Thoracic aorta endothelial cell (primary cell): ENCODE measurements around the gene DDIAS. TPM values are rescaled to one million over a fixed set of nuclear protein-coding genes. Genes with fewer than 3 reads are reported as not detected.

Experiments used
- total RNA-seq: library from RNA; depleted of rRNA; stranded (reverse); fragments of >200 nt; gene quantifications from 2 replicates; pipeline ENCODE4 v1.2.3, GENCODE V29; 2012

The DDIAS gene, protein sequence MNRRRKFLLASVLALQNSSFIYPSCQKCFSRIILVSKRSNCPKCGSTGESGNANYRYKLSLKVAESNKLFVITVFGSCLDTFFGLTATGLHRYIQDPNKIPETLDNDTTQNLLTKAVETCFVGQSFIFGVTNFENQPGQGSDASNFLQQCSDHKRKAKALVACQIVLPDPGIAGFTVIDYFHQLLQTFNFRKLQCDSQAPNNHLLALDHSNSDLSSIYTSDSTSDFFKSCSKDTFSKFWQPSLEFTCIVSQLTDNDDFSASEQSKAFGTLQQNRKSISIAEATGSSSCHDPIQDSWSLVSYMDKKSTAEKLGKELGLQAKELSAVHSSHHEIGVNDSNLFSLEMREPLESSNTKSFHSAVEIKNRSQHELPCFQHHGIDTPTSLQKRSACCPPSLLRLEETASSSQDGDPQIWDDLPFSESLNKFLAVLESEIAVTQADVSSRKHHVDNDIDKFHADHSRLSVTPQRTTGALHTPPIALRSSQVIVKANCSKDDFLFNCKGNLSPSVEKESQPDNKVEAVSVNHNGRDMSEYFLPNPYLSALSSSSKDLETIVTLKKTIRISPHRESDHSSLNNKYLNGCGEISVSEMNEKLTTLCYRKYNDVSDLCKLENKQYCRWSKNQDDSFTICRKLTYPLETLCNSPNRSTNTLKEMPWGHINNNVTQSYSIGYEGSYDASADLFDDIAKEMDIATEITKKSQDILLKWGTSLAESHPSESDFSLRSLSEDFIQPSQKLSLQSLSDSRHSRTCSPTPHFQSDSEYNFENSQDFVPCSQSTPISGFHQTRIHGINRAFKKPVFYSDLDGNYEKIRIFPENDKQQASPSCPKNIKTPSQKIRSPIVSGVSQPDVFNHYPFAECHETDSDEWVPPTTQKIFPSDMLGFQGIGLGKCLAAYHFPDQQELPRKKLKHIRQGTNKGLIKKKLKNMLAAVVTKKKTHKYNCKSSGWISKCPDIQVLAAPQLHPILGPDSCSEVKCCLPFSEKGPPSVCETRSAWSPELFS
- total RNA-seq, result 15.0 and 19.5 TPM in 2 replicates

DNA sequence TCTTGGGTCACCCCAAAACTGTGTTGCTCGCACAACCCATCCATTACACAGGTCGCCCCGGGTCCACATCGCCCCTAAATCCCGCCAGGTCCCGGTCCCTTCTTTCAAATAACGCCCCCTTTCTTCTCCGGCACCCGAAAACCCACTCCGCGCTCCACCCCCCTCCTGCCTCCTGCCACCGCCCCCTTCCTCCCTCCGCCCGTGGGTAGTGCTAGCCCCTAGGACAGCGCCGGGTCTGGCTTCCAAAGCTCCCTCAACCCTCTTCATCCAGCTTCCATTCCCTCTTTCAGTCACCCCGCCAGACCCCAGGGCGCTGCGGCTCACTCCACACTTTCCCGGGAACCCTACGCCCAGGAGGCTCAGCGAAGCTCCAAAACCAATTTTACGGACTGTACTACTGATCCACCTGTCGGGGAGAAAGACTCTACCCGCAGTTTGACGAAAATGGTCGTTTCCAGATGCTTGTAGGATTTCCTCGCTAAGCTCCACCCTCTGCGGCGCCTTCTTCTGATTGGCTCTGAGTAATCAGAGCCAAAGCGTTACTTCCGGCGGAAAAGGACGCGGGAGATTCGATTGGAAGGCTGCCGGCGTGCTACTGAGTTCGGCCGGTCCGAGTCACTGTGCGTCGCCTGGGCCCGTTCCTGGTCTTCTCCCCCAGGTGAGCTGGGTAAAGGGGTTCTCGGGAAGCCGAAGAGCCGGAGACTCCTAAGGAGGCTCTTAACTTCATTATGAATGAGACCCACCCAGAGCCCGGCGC lies at the start of gene DDIAS:
Gene DDIAS (plus strand): TSS at position 572 of the 757 bp plus-strand sequence. CDS start 13,003 bp downstream, outside the sequence.

DNA sequence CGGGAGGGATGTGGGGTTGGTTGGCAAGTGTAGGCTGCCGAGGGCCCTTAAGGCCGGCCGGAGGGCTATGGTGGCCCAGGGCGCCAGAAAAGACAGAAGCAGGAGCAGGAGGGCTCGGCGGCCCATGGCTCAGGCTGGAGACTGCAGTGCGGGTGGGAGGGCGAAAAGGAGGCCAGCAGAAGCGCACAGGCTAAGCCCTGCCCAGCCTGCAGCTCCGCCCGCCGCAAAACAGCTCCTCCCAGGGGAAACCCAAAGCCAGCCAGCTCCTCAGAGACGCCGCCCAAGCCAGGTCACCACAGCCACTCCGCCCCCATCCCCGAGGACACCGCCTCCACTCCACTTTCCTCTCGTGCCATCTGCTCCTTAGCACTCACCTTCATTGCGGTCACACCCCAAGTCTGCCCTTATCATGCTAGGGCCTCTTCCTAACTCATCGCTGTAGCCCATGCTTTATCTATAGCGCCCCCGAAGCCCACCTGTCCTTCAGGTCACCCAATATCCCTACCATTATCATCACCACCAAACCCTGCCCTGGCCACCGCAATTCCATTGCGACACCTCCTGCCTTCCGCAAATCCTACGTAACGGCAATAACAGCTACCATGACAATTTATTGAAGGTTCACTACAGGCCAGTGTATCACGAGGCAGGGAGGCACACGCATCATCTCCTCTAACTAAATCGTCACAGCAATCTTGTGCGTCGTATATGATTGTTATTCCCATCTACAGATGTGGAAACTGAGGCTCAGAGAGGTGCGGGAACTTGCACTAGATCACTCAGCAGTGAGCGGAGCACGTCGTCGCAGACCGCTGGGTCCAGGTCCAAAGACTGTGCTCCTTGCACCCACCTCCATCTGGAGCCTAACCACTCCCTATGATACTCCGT lies 1.0 kb upstream of the DDIAS start, which contains the start of gene PRCP:
Gene PRCP (minus strand): TSS at position 154 of the 888 bp plus-strand sequence. CDS start 28 bp downstream, at position 126.

Other genes with a start within 250 kb of the DDIAS start
- under 0.01 TPM in 2 replicates for gene FAM181B, start 167.9 kb upstream of the DDIAS start, total RNA-seq
- gene PRCP, start 1.3 kb upstream of the DDIAS start, total RNA-seq, result 105 and 143 TPM in 2 replicates
- gene RAB30, start 170.2 kb downstream of the DDIAS start, total RNA-seq, result 9.4 and 15.7 TPM in 2 replicates